GM23248 (cell line): ENCODE results near the gene PCYT2. TPM values are rescaled to one million over a fixed set of nuclear protein-coding genes. Genes with fewer than 3 reads are reported as not detected.

ENCODE experiments used
- DNase-seq: peaks from one replicate; pipeline ENCODE4 v3.0.0-alpha.2; 2015
- H2AFZ ChIP-seq: fragments of 200-600 bp; sonication (generic); 2 replicates; pipeline ENCODE4 v1.6.1; 2016; ENCODE audit warnings: antibody characterized with exemption
- H3F3A ChIP-seq: fragments of 200-600 bp; sonication (generic); 2 replicates; pipeline ENCODE4 v1.6.1; 2016; ENCODE audit warnings: mild to moderate bottlenecking, antibody characterized with exemption, mixed run types; ENCODE audit not compliant: insufficient read depth
- H3K27ac ChIP-seq: fragments of 200-600 bp; sonication (generic); 2 replicates; pipeline ENCODE4 v1.5.1; 2016; ENCODE audit warnings: mild to moderate bottlenecking
- H3K27me3 ChIP-seq: fragments of 200-600 bp; sonication (generic); replicated peaks from 2 replicates; pipeline ENCODE4 v1.6.1; 2016; ENCODE audit warnings: mild to moderate bottlenecking; ENCODE audit not compliant: insufficient read depth
- H3K36me3 ChIP-seq: fragments of 200-600 bp; sonication (generic); 2 replicates; pipeline ENCODE4 v1.6.1; 2016; ENCODE audit warnings: low read depth, mild to moderate bottlenecking
- H3K4me1 ChIP-seq: fragments of 200-600 bp; sonication (generic); 2 replicates; pipeline ENCODE4 v1.6.1; 2016; ENCODE audit warnings: mild to moderate bottlenecking; ENCODE audit not compliant: insufficient read depth
- H3K4me2 ChIP-seq: fragments of 200-600 bp; sonication (generic); one replicate; pipeline ENCODE4 v1.6.1; 2016; ENCODE audit warnings: mild to moderate bottlenecking; ENCODE audit not compliant: unreplicated experiment
- H3K4me3 ChIP-seq: fragments of 200-600 bp; sonication (generic); 2 replicates; pipeline ENCODE4 v1.5.1; 2016; ENCODE audit warnings: mild to moderate bottlenecking
- H3K79me2 ChIP-seq: fragments of 200-600 bp; sonication (generic); 2 replicates; pipeline ENCODE4 v1.6.1; 2016; ENCODE audit warnings: mild to moderate bottlenecking; ENCODE audit not compliant: insufficient read depth
- H3K9ac ChIP-seq: fragments of 200-600 bp; sonication (generic); 2 replicates; pipeline ENCODE4 v1.6.1; 2016; ENCODE audit warnings: mild to moderate bottlenecking
- H3K9me2 ChIP-seq: fragments of 200-600 bp; sonication (generic); 2 replicates; pipeline ENCODE4 v1.6.1; 2016; ENCODE audit warnings: mixed run types, mild to moderate bottlenecking, moderate library complexity; ENCODE audit not compliant: insufficient read depth
- H3K9me3 ChIP-seq: fragments of 200-600 bp; sonication (generic); one replicate; pipeline ENCODE4 v1.6.1; 2017; ENCODE audit warnings: low read depth
- H4K20me1 ChIP-seq: fragments of 200-600 bp; sonication (generic); 2 replicates; pipeline ENCODE4 v1.6.0; 2016; ENCODE audit not compliant: insufficient read depth
- EZH2 ChIP-seq: fragments of 200-600 bp; sonication (generic); IDR thresholded peaks from 2 replicates; pipeline ENCODE4 v1.6.1; 2018; ENCODE audit warnings: antibody characterized with exemption, mild to moderate bottlenecking; ENCODE audit not compliant: insufficient read depth, poor library complexity, severe bottlenecking
- EZH2phosphoT487 ChIP-seq: fragments of 200-600 bp; sonication (generic); IDR thresholded peaks from 2 replicates; pipeline ENCODE4 v1.6.1; 2018; ENCODE audit warnings: antibody characterized with exemption, moderate library complexity, mild to moderate bottlenecking, low read depth; ENCODE audit not compliant: insufficient read depth
- WGBS, 2 experiments: methylation state at CpG; one replicate each; pipeline ENCODE4 v1.1.6; 2015 to 2017; ENCODE audit warnings: low lambda C conversion rate in 2 of 2, low coverage in 1 of 2; ENCODE audit errors: missing lambda C conversion rate in 2 of 2; 5-methylcytosine and 5-hydroxymethylcytosine counted together
- in situ Hi-C: fragments of 300-500 bp; cut with MboI; formaldehyde crosslinking; loops from 2 replicates; pipeline ENCODE4 v1.15.0; 2020
- polyA plus RNA-seq: library from polyadenylated mRNA; unstranded; fragments of >200 nt; fragmentation: Nextera tagmentation; extraction: Ambion mirVana; gene quantifications from 2 replicates; pipeline ENCODE4 v1.2.1, GENCODE V29; 2016
- total RNA-seq: library from RNA; depleted of rRNA; stranded (reverse); fragments of >200 nt; shearing (Covaris generic); gene quantifications from 2 replicates; pipeline ENCODE4 v1.2.3, GENCODE V29; 2014

Gene PCYT2
- total and polyA plus RNA-seq, 2 experiments from 2014 or later: 25.6 to 36.9 TPM

- Histone ChIP-seq H3K4me2 (no peak overlapping the region), H2AFZ (no peak overlapping the region), H3K36me3 (0 out of 2 replicates have a peak, but pooled peaks cover 9% of the 10 kb centered on the region), H3K9me2 (no peaks in the 10 kb centered on the region), H4K20me1 (no peaks in the 10 kb centered on the region), H3K27ac (no peak overlapping the region), H3K4me3 (no peak overlapping the region), H3K9ac (no peak overlapping the region), H3K79me2 (peaks cover 72% of the 10 kb centered on the region), H3K9me3 (no peaks in the 10 kb centered on the region), H3K27me3 (no peaks in the 10 kb centered on the region), H3F3A (0 out of 2 replicates have a peak, but pooled peaks cover 8% of the 10 kb centered on the region), H3K4me1 (peaks cover 16% of the 10 kb centered on the region; the same call in 1 of the 2 replicates)
- TF ChIP-seq EZH2 (no peak), EZH2phosphoT487 (no peak)
- no peak for DNase-seq
- in situ Hi-C loops: no loop called here
- WGBS, 2 experiments: 72 to 76% methylated on average over 18 to 21 of the region's 21 CpGs
Observed at GRCh38 chr17:81924557-81925532, 13.6 kb upstream of the PCYT2 start.

- no peaks in the 10 kb centered on the region for H4K20me1 ChIP-seq
- WGBS, 2 experiments: 20% methylated on average over 27 to 30 of the region's 32 CpGs
Observed at GRCh38 chr17:81923302-81924260, 12.4 kb upstream of the PCYT2 start.

DNA sequence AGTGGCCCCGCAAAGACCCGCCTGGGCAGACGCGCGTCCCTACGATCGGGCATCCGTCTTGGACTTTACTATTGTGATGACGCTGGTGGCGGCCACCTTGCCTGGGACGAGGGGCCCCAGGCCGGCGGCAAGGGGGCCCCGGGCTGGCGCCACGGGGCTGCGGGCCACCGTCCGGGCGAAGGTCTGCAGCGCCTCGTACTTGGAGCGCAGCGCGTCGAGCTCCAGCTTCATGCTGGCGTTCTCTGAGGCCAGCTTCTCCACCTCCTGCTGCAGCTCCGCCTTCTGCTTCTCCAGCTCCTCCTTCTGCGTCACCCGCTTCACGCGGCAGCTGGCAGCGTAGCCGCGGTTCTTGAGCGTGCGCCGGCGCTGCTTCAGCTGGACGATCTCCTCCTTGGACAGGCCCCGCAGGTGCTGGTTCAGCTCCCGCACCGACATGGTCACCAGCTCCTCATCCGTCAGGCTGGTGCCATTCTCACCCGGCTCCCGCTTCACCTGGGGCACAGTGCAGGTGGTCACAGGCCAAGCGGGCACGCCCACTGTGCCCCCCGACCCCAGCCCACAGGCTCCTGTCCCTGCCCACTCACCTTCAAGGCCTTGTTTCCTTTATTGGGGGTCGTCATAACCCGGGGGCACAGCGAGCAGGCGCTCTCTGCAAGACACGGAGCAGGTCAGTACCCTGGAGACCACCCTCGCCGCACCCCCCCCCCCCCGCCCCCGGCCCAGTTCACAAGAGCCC, 11.5 kb upstream of the PCYT2 start:
- 0 out of 2 replicates have a peak, but pooled peaks cover 9% of the 10 kb centered on the region for H3K36me3 ChIP-seq
- TF ChIP-seq EZH2phosphoT487 (no peak), EZH2 (no peak)
- H3K4me3 ChIP-seq: peak overlapping the region; percentile 58
- no peaks in the 10 kb centered on the region for H3K9me2 ChIP-seq
- in situ Hi-C loops: no loop called here
- peak overlapping the region; percentile 74 for H3K9ac ChIP-seq
- 0 out of 2 replicates have a peak, but pooled peaks cover 8% of the 10 kb centered on the region for H3F3A ChIP-seq
- peaks cover 89% of the 10 kb centered on the region for H3K79me2 ChIP-seq
- peaks cover 16% of the 10 kb centered on the region; the same call in 1 of the 2 replicates for H3K4me1 ChIP-seq
- no peaks in the 10 kb centered on the region for H4K20me1 ChIP-seq
- H3K27ac ChIP-seq: peak overlapping the region; percentile 71
- no peaks in the 10 kb centered on the region for H3K9me3 ChIP-seq
- H3K4me2 ChIP-seq: peak overlapping the region; percentile 55
- H3K27me3 ChIP-seq: no peaks in the 10 kb centered on the region
- 89 to 90% methylated on average over 49 to 57 of the region's 58 CpGs for WGBS, 2 experiments
- no peak overlapping the region for H2AFZ ChIP-seq
- no peak for DNase-seq

More at GRCh38 chr17:81923302-81924260, 12.4 kb upstream of the PCYT2 start:
- H3K9me3 ChIP-seq: no peaks in the 10 kb centered on the region
- H2AFZ ChIP-seq: no peak overlapping the region
- H3K27ac ChIP-seq: peak overlapping the region; percentile 71
- H3K27me3 ChIP-seq: no peaks in the 10 kb centered on the region
- H3K9ac ChIP-seq: peak overlapping the region; percentile 74
- peak; percentile 94 for DNase-seq
- H3K4me3 ChIP-seq: peak overlapping the region; percentile 58
- TF ChIP-seq EZH2 (no peak), EZH2phosphoT487 (no peak)
- in situ Hi-C loops: no loop called here
- H3K4me1 ChIP-seq: peaks cover 16% of the 10 kb centered on the region; the same call in 1 of the 2 replicates
- 0 out of 2 replicates have a peak, but pooled peaks cover 8% of the 10 kb centered on the region for H3F3A ChIP-seq
- H3K79me2 ChIP-seq: peaks cover 84% of the 10 kb centered on the region
- H3K36me3 ChIP-seq: 0 out of 2 replicates have a peak, but pooled peaks cover 9% of the 10 kb centered on the region
- no peaks in the 10 kb centered on the region for H3K9me2 ChIP-seq
- peak overlapping the region; percentile 55 for H3K4me2 ChIP-seq
